GM23248 (cell line): ENCODE results near the gene ZNF576. TPM values are rescaled to one million over a fixed set of nuclear protein-coding genes. Genes with fewer than 3 reads are reported as not detected.

Experiments
- DNase-seq: peaks from one replicate; pipeline ENCODE4 v3.0.0-alpha.2; 2015
- H2AFZ ChIP-seq: fragments of 200-600 bp; sonication (generic); 2 replicates; pipeline ENCODE4 v1.6.1; 2016; ENCODE audit warnings: antibody characterized with exemption
- H3F3A ChIP-seq: fragments of 200-600 bp; sonication (generic); 2 replicates; pipeline ENCODE4 v1.6.1; 2016; ENCODE audit warnings: mild to moderate bottlenecking, antibody characterized with exemption, mixed run types; ENCODE audit not compliant: insufficient read depth
- H3K27ac ChIP-seq: fragments of 200-600 bp; sonication (generic); 2 replicates; pipeline ENCODE4 v1.5.1; 2016; ENCODE audit warnings: mild to moderate bottlenecking
- H3K27me3 ChIP-seq: fragments of 200-600 bp; sonication (generic); replicated peaks from 2 replicates; pipeline ENCODE4 v1.6.1; 2016; ENCODE audit warnings: mild to moderate bottlenecking; ENCODE audit not compliant: insufficient read depth
- H3K36me3 ChIP-seq: fragments of 200-600 bp; sonication (generic); 2 replicates; pipeline ENCODE4 v1.6.1; 2016; ENCODE audit warnings: low read depth, mild to moderate bottlenecking
- H3K4me1 ChIP-seq: fragments of 200-600 bp; sonication (generic); 2 replicates; pipeline ENCODE4 v1.6.1; 2016; ENCODE audit warnings: mild to moderate bottlenecking; ENCODE audit not compliant: insufficient read depth
- H3K4me2 ChIP-seq: fragments of 200-600 bp; sonication (generic); one replicate; pipeline ENCODE4 v1.6.1; 2016; ENCODE audit warnings: mild to moderate bottlenecking; ENCODE audit not compliant: unreplicated experiment
- H3K4me3 ChIP-seq: fragments of 200-600 bp; sonication (generic); 2 replicates; pipeline ENCODE4 v1.5.1; 2016; ENCODE audit warnings: mild to moderate bottlenecking
- H3K79me2 ChIP-seq: fragments of 200-600 bp; sonication (generic); 2 replicates; pipeline ENCODE4 v1.6.1; 2016; ENCODE audit warnings: mild to moderate bottlenecking; ENCODE audit not compliant: insufficient read depth
- H3K9ac ChIP-seq: fragments of 200-600 bp; sonication (generic); 2 replicates; pipeline ENCODE4 v1.6.1; 2016; ENCODE audit warnings: mild to moderate bottlenecking
- H3K9me2 ChIP-seq: fragments of 200-600 bp; sonication (generic); 2 replicates; pipeline ENCODE4 v1.6.1; 2016; ENCODE audit warnings: mixed run types, mild to moderate bottlenecking, moderate library complexity; ENCODE audit not compliant: insufficient read depth
- H3K9me3 ChIP-seq: fragments of 200-600 bp; sonication (generic); one replicate; pipeline ENCODE4 v1.6.1; 2017; ENCODE audit warnings: low read depth
- H4K20me1 ChIP-seq: fragments of 200-600 bp; sonication (generic); 2 replicates; pipeline ENCODE4 v1.6.0; 2016; ENCODE audit not compliant: insufficient read depth
- EZH2 ChIP-seq: fragments of 200-600 bp; sonication (generic); IDR thresholded peaks from 2 replicates; pipeline ENCODE4 v1.6.1; 2018; ENCODE audit warnings: antibody characterized with exemption, mild to moderate bottlenecking; ENCODE audit not compliant: insufficient read depth, poor library complexity, severe bottlenecking
- EZH2phosphoT487 ChIP-seq: fragments of 200-600 bp; sonication (generic); IDR thresholded peaks from 2 replicates; pipeline ENCODE4 v1.6.1; 2018; ENCODE audit warnings: antibody characterized with exemption, moderate library complexity, mild to moderate bottlenecking, low read depth; ENCODE audit not compliant: insufficient read depth
- WGBS, 2 experiments: methylation state at CpG; one replicate each; pipeline ENCODE4 v1.1.6; 2015 to 2017; ENCODE audit warnings: low lambda C conversion rate in 2 of 2, low coverage in 1 of 2; ENCODE audit errors: missing lambda C conversion rate in 2 of 2; 5-methylcytosine and 5-hydroxymethylcytosine counted together
- in situ Hi-C: fragments of 300-500 bp; cut with MboI; formaldehyde crosslinking; loops from 2 replicates; pipeline ENCODE4 v1.15.0; 2020
- polyA plus RNA-seq: library from polyadenylated mRNA; unstranded; fragments of >200 nt; fragmentation: Nextera tagmentation; extraction: Ambion mirVana; gene quantifications from 2 replicates; pipeline ENCODE4 v1.2.1, GENCODE V29; 2016
- total RNA-seq: library from RNA; depleted of rRNA; stranded (reverse); fragments of >200 nt; shearing (Covaris generic); gene quantifications from 2 replicates; pipeline ENCODE4 v1.2.3, GENCODE V29; 2014

Gene ZNF576
- total and polyA plus RNA-seq, 2 experiments from 2014 or later, result 11.7 to 19.3 TPM

DNA sequence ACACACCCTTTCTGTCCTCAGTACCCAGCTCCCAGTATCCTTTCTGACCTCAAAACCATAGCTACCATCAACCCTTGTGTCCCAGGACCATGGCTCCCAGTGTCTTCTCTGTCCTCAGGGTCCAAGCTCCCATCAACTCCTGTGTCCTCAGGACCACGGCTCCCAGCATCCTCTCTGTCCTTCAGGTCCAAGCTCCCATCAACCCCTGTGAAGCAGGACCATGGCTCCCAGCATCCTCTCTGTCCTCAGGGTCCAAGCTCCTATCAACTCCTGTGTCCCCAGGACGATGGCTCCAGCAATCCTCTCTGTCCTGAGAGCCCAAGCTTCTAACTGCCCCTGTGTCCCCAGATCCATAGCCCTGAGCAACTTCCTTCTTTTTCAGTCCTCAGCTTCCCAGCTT lies 44.9 kb downstream of the ZNF576 start:
- H4K20me1 ChIP-seq, result no peaks in the 10 kb centered on the region
- H3K4me3 ChIP-seq, result no peak overlapping the region
- H3K4me2 ChIP-seq, result no peak overlapping the region
- WGBS, 2 experiments, result 96 to 97% methylated on average over 2 of the region's 2 CpGs
- H3K27ac ChIP-seq, result no peak overlapping the region
- H3K27me3 ChIP-seq, result peaks cover 22% of the 10 kb centered on the region
- peaks cover 22% of the 10 kb centered on the region; the same call in 1 of the 2 replicates for H3F3A ChIP-seq
- in situ Hi-C loops, result no loop called here
- DNase-seq, result no peak
- no peaks in the 10 kb centered on the region for H3K4me1 ChIP-seq
- H3K36me3 ChIP-seq, result peaks cover 1% of the 10 kb centered on the region; the same call in 1 of the 2 replicates
- H2AFZ ChIP-seq, result no peak overlapping the region
- no peak overlapping the region for H3K9ac ChIP-seq
- no peaks in the 10 kb centered on the region for H3K9me3 ChIP-seq
- no peaks in the 10 kb centered on the region for H3K79me2 ChIP-seq
- no peaks in the 10 kb centered on the region for H3K9me2 ChIP-seq
- TF ChIP-seq EZH2, result no peak

DNA sequence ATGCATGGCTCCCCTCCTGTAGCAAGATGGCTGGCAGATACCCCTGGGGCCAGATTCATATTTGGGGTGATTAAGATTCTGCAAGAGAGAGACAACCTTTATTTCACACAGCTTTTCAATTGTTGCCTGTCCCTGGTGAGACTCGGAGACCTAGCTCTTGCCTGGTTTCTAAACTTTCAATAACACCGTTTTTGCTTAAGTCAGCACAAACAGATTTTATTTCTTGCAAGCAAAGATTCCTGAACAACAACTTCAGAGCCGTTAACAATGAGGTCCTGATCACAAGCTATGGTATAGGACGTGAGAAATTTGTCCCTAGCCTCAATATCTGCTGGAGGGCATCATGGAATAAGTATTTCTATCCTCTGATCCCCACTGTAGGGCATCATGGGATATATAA lies 46.1 kb downstream of the ZNF576 start:
- 70 to 85% methylated on average over 4 of the region's 4 CpGs for WGBS, 2 experiments
- no peak for DNase-seq
- no peaks in the 10 kb centered on the region for H3K4me1 ChIP-seq
- peaks cover 21% of the 10 kb centered on the region for H3K27me3 ChIP-seq
- no peak for TF ChIP-seq EZH2
- TF ChIP-seq EZH2phosphoT487, result no peak
- H4K20me1 ChIP-seq, result no peaks in the 10 kb centered on the region
- H3K9me3 ChIP-seq, result no peaks in the 10 kb centered on the region
- in situ Hi-C loops, result no loop called here
- H3K36me3 ChIP-seq, result peaks cover 11% of the 10 kb centered on the region
- no peaks in the 10 kb centered on the region for H3K9me2 ChIP-seq
- peaks cover 25% of the 10 kb centered on the region for H3F3A ChIP-seq
- H3K4me3 ChIP-seq, result no peak overlapping the region
- H3K4me2 ChIP-seq, result no peak overlapping the region
- no peak overlapping the region for H3K9ac ChIP-seq
- no peaks in the 10 kb centered on the region for H3K79me2 ChIP-seq
- H2AFZ ChIP-seq, result no peak overlapping the region
- H3K27ac ChIP-seq, result no peak overlapping the region

DNA sequence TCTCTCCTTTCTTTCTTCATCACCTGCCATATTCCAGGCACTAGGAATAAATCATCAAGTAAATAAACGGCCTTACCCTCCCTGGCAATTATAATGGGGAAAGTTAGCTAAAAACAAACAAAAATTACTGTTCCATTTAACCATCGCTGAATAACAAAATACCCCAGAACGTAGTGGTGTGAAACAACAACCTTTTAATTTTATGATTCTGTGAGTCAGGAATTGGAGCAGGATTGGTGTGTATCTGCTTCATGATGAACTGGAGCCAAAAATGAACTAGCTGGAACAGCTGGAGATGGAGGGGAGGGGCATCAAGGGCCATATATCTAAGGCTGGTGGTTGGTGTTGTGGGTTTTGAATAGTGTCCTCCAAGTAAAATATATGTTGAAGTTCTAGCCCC lies 46.9 kb downstream of the ZNF576 start:
- H3K36me3 ChIP-seq, result peaks cover 19% of the 10 kb centered on the region
- 40 to 43% methylated on average over 3 of the region's 3 CpGs for WGBS, 2 experiments
- DNase-seq, result no peak
- in situ Hi-C loops, result no loop called here
- H3K9ac ChIP-seq, result no peak overlapping the region
- H3K4me3 ChIP-seq, result no peak overlapping the region
- no peaks in the 10 kb centered on the region for H3K9me3 ChIP-seq
- peaks cover 29% of the 10 kb centered on the region for H3F3A ChIP-seq
- H3K4me2 ChIP-seq, result no peak overlapping the region
- no peaks in the 10 kb centered on the region for H3K9me2 ChIP-seq
- TF ChIP-seq EZH2phosphoT487, result no peak
- TF ChIP-seq EZH2, result no peak
- no peak overlapping the region for H2AFZ ChIP-seq
- H3K27ac ChIP-seq, result no peak overlapping the region
- no peaks in the 10 kb centered on the region for H3K79me2 ChIP-seq
- no peaks in the 10 kb centered on the region for H3K4me1 ChIP-seq
- no peaks in the 10 kb centered on the region for H4K20me1 ChIP-seq
- peaks cover 14% of the 10 kb centered on the region for H3K27me3 ChIP-seq

DNA sequence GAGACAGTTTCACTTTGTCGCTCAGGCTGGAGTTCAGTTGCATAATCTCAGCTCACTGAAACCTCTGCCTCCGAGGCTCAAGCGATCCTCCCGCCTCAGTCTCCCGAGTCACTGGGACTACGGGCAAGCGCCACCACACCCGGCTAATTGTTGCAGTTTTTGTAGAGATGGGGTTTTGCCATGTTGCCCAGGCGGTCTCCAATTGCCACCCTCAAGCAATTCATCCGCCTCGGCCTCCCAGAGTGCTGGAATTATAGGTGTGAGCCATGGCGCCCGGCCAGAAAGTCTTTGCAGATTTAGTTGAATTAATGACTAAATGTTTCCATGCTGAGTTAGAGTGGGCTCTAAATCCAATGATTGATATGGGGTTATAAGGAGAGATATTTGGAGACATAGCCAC lies 47.8 kb downstream of the ZNF576 start:
- Histone ChIP-seq H3K9ac (no peak overlapping the region), H3F3A (peaks cover 33% of the 10 kb centered on the region), H3K27ac (no peak overlapping the region), H3K36me3 (peaks cover 19% of the 10 kb centered on the region), H3K9me2 (no peaks in the 10 kb centered on the region), H3K4me3 (no peak overlapping the region), H4K20me1 (no peaks in the 10 kb centered on the region), H3K4me1 (no peaks in the 10 kb centered on the region), H3K27me3 (peaks cover 5% of the 10 kb centered on the region; the same call in 1 of the 2 replicates), H3K9me3 (no peaks in the 10 kb centered on the region), H3K4me2 (no peak overlapping the region), H3K79me2 (no peaks in the 10 kb centered on the region), H2AFZ (no peak overlapping the region)
- in situ Hi-C loops, result no loop called here
- WGBS, 2 experiments, result 82 to 83% methylated on average over 13 of the region's 13 CpGs
- TF ChIP-seq EZH2phosphoT487 (no peak), EZH2 (no peak)
- DNase-seq, result no peak

DNA sequence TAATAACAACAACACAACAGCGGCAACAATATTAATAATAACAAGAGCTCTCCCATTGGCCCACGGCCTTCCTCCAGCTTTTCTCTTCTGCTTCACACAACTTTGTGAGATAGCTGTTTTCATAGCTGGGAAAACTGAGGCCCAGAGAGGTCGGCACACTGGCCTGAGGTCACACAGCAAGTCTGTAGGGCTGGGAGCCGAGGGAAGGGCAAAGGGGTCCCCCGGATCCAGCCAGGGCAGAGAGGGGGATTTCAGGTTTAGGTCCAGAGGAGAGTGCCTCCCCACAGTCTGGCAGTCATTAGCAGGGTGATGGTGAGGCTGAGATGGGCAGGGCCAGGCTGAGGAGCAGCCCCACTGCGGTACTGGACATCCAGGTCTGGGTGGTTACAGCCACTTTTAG lies 52.2 kb downstream of the ZNF576 start:
- Histone ChIP-seq H3K4me1 (no peaks in the 10 kb centered on the region), H4K20me1 (no peaks in the 10 kb centered on the region), H3K4me3 (no peak overlapping the region), H2AFZ (no peak overlapping the region), H3K9me2 (no peaks in the 10 kb centered on the region), H3K4me2 (no peak overlapping the region), H3K27ac (no peak overlapping the region), H3K9me3 (no peaks in the 10 kb centered on the region), H3K9ac (no peak overlapping the region), H3F3A (peaks cover 29% of the 10 kb centered on the region), H3K27me3 (no peaks in the 10 kb centered on the region), H3K79me2 (no peaks in the 10 kb centered on the region), H3K36me3 (peaks cover 38% of the 10 kb centered on the region)
- DNase-seq, result no peak
- TF ChIP-seq EZH2 (no peak), EZH2phosphoT487 (no peak)
- in situ Hi-C loops, result no loop called here
- 94% methylated on average over 5 to 6 of the region's 6 CpGs for WGBS, 2 experiments
